ENCODE results near the gene ZNF618.
"Not testable (repeated sequence)": the region's sequence is repeated elsewhere in the genome, so short reads cannot be mapped to it uniquely, and the experiment has no call there.

Gene ZNF618

GRCh38 chr9:113988385-113989016 lies 112.4 kb downstream of the ZNF618 start:
- DNase-seq (ENCODE audit: low read depth in 2 of 2) = no peak

- DNase-seq (ENCODE audit: low read depth in 2 of 2) = no peak
These were observed 113.1 kb downstream of the ZNF618 start for GRCh38 chr9:113989017-113989713.

DNA sequence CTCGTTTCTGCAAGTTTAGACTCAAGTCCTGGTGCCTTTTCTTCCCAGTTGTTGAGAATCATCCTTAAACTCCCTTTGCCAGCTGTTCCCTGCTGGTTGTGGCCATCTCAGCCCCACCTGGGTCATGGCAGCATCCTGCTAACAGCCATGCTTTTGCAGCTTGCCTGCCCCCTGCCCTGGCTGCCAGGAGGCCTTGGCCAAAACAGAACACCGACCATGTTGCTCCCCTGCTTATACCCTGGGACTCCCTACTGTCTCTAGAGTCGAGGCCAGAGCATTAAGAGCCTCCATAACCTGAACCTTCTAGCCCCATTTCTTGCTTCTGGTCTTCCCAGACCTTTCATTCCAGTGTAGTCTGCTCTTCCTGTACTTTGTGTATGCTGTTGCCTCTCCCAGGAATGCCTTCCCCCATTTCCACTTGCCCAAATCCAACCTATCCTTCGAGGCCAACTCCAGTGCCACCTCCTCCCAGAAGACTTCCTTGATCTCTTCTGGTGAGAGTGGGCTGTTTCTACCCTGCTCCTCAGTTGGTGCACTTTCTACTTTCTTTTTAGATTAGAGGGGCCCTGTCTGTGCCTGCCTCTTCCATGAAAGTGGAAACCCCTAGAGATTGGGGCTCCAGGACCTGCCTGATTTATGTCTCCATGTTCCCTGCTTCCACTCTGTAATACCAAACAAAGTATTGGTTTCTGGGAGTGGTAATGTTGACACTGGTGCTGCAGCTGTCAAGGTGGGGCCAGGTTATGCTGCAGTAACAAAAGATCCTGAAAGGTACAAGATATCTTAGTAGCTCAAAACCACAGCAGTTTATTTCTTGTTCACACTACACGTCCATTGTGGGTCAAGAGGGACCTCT lies 113.8 kb downstream of the ZNF618 start:
- DNase-seq (ENCODE audit: low read depth in 2 of 2) = no peak

GRCh38 chr9:113990570-113990907 lies 114.4 kb downstream of the ZNF618 start:
- no peak for DNase-seq (ENCODE audit: low read depth in 2 of 2)

GRCh38 chr9:113990975-113991471 lies 114.9 kb downstream of the ZNF618 start:
- no peak for DNase-seq (ENCODE audit: low read depth in 2 of 2)

DNA sequence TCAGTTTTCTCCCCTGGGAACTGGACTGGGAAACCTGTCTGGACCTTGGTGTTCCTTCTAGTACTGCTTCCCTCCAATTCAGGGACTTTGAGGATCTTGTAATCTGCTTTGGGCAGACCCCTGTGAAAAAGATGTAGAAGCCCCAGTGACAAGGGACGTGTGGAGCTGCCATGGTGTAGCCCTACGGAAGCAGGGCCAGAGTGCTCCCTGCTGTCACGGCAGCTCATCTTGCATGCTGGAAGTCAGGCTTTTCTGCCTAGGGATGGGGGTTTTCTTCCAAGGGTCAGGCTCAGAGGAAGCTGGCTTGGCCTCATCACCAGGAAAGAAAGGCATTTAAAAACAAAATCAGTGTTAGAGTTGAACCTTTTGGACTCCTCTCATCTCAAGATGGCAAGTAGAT lies 115.6 kb downstream of the ZNF618 start:
- DNase-seq (ENCODE audit: low read depth in 2 of 2) = no peak

GRCh38 chr9:113992276-113992951 lies 116.3 kb downstream of the ZNF618 start:
- no peak for DNase-seq (ENCODE audit: low read depth in 2 of 2)

DNA sequence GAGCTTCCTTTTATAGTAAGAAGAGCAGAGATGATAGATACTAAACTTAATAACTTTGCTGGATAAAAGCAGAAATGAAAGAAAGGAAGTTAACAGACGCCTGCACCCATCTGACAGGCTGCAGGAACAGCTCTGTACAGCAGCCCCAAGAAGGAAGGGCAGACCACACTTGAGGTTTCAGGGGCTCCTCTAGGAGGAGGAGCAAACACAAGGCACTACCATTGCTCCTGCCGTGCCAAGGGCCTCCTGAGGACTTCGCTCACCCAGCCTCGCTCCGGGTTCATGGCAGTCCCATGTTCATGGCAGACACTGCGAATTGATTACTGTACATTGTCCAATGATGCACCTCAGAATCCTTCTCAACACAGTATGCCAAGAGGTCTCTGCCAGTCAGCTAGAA lies 116.9 kb downstream of the ZNF618 start:
- no peak for DNase-seq (ENCODE audit: low read depth in 2 of 2)

DNA sequence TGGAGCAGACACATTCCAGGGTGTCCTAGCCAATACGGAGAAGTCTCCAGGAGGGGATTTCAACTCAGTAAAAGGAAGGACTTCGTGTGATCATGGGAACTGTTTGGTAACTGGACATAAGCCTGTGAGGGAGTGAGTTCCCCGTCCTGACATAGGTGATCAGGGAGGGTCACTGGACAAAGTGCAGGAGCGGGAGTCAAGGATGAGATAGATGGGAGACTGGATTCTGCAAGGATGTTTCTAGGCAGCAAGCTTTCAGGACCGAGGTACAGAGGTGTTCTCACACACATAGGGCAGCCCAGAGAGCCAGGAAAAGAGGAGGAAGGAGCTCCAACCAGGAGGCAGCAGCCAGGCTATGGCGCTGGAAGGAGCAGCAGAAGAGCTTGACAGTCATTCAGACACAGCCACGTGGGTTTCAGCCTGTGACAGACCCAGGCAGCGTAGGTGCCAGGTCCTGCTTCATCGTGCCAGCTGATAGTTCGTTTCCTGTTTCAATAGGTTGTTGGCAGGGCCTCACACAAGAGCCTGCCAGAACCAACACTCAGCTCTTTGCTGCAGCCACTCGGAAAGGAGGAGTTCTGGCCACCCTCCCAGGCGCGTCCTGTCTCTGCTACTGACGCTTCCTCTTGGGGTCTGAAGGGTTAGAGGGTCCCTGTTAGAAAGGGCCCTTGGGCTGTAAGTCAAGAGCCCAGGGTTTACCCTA lies 117.9 kb downstream of the ZNF618 start:
- no peak for DNase-seq (ENCODE audit: low read depth in 2 of 2)

DNA sequence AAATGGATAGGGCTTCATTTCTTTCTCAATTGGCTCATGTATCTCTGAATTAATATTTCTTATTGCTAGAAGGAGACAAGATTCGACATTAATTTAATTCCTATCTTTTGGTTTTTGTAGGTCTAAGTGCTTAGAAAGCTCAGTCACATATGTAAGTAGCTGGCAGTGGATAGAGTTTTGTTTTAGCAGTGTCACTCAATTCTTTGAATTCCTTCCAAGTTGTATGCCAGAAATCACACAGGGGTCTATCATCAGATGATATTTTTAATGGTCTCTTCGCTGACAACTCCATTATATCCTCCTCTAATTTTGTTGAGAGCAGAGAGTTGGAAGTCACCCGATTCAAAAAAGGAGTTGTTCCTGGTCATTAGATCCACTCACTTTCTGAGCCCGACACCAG lies 119.3 kb downstream of the ZNF618 start:
- DNase-seq (ENCODE audit: low read depth in 2 of 2) = no peak

DNA sequence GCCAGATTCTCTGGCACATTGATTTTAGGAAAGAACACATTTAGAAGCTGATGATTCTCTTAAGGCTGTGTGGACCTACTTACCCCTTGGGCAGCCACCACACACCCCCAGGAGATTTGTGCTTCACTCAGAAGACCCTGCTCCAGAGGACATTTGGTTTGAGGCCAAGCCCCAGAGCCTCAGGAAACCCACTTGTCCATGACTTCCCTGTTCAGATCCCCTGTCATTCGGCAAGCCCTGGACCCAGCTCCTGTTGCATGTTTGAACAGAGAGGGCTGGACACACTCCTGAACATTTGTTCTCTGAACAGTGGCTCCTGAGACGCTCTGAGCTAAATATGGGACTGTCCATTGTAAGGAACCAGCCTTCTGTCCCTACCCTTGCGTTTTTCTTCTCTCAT lies 119.9 kb downstream of the ZNF618 start:
- no peak for DNase-seq (ENCODE audit: low read depth in 2 of 2)

- DNase-seq (ENCODE audit: low read depth in 2 of 2) = no peak
These were observed 120.5 kb downstream of the ZNF618 start for GRCh38 chr9:113996531-113997001.

DNA sequence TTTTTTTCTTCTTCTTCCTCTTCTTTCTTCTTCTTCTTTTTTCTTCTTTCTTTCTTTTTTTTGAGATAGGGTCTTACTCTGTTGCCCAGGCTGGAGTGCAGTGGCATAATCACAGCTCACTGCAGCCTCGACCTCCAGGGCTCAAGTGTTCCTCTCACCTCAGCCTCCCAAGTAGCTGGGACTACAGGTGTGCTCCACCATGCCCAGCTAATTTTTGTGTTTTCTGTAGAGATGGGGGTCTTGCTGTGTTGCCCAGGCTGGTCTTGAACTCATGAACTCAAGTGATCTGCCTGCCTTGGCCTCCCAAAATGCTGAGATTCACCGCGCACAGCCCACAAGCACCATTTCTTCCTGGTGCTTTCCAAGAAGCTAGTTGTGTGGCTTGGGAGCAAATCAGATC lies 121.0 kb downstream of the ZNF618 start:
- not testable (repeated sequence) for DNase-seq (ENCODE audit: low read depth in 2 of 2)

GRCh38 chr9:113997610-113998009 lies 121.5 kb downstream of the ZNF618 start:
- no peak for DNase-seq (ENCODE audit: low read depth in 2 of 2)

DNA sequence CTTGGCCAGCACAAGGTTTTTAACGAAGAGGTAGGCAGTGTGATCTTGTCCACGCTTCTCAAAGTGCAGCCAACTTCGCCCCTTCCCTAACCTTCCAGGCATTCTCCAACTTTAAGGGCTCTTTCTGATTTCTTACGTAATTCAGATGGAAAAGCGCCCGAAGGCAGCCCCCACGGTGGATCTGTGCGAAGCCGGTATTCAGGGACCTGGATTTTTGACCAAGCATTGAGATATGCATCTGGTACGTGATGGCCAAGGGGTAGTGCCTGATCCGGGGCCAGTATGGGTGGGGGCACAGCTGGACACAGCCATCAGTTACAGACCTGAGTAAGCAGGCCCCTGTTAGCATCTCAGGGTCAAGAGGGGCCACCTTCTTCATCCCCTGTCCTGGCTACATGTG lies 122.0 kb downstream of the ZNF618 start:
- no peak for DNase-seq (ENCODE audit: low read depth in 2 of 2)

GRCh38 chr9:113998525-113999255 lies 122.6 kb downstream of the ZNF618 start:
- DNase-seq (ENCODE audit: low read depth in 2 of 2) = no peak

- no peak for DNase-seq (ENCODE audit: low read depth in 2 of 2)
These were observed 123.3 kb downstream of the ZNF618 start for GRCh38 chr9:113999256-114000062.

DNA sequence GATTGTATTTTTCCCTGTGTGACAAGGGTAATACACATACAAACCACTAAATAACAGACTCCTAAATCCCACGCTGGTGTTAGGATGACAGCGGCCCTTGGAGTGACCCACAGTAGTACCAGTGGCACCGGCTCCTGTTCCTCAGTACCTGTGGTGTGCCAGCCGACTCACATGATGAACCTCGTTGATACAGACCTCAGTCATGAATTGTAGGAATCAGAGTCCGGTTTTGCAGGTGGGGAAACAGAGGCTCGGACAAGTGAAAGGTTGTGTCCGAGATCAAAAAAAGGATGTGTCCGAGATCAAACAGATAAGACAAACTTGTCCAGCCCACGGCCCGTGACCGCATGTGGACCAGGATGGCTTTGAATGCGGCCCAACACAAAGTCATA lies 124.0 kb downstream of the ZNF618 start:
- no peak for DNase-seq (ENCODE audit: low read depth in 2 of 2)

- no peak for DNase-seq (ENCODE audit: low read depth in 2 of 2)
These were observed 124.7 kb downstream of the ZNF618 start for GRCh38 chr9:114000671-114001409.

Data from fibroblast of skin of left quadriceps (primary cell).